ENCODE measurements around the gene SLC38A3.

DNA sequence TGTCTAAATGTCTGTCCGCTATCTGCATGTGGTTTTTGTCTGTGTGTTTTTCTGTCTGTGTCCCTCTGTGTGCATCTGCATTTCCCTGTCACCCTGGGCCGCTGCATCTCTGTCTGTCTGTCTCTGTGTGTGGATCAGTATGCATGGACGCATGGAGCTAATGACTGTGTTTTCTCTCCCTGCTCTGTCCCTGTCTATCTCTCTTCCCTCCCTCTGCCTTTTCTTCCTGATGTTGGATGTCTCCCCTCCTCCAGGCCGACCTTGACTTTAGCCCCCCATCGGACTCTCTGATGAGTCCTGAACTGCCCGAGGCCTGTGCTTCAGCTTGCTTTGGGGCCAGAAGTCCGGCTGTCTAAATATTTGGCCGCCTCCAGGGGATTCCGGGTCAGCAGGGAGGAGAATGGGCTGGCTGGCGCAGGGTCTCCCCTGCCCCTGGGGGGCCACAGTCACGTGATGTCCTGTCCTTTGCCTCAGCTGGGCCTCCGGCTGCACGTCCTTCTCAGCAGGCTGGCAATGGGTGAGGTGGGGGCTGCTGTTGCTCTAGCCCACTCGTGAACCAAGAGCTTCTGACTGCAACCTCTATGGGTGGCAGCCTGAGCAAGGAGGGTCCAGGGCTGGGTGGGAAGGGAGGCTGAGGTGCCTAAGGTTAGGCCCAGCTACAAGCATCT, 3.7 kb downstream of the SLC38A3 start:
- TF ChIP-seq, protein P1, sequence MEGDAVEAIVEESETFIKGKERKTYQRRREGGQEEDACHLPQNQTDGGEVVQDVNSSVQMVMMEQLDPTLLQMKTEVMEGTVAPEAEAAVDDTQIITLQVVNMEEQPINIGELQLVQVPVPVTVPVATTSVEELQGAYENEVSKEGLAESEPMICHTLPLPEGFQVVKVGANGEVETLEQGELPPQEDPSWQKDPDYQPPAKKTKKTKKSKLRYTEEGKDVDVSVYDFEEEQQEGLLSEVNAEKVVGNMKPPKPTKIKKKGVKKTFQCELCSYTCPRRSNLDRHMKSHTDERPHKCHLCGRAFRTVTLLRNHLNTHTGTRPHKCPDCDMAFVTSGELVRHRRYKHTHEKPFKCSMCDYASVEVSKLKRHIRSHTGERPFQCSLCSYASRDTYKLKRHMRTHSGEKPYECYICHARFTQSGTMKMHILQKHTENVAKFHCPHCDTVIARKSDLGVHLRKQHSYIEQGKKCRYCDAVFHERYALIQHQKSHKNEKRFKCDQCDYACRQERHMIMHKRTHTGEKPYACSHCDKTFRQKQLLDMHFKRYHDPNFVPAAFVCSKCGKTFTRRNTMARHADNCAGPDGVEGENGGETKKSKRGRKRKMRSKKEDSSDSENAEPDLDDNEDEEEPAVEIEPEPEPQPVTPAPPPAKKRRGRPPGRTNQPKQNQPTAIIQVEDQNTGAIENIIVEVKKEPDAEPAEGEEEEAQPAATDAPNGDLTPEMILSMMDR (IDR thresholded peaks at IDR 0.05), result no peak
- no peak for TF ChIP-seq EZH2 (IDR thresholded peaks at IDR 0.05; ENCODE audit: borderline replicate concordance, insufficient read depth, low read depth, low read length, poor library complexity, severe bottlenecking)

All from B cell (primary cell).